CD14-positive monocyte (primary cell): ENCODE results near the gene RALA. TPM values are rescaled to one million over a fixed set of nuclear protein-coding genes. Genes with fewer than 3 reads are reported as not detected.

Experiments used
- DNase-seq, 3 donors: peaks; one replicate each; pipeline ENCODE4 v3.0.0-alpha.2; 2011 to 2022
- H2AFZ ChIP-seq: 2 replicates; pipeline ENCODE4 v1.6.0; 2012; ENCODE audit warnings: mild to moderate bottlenecking, low read depth, low read length, inconsistent platforms; ENCODE audit not compliant: insufficient read depth, poor library complexity, severe bottlenecking
- H3K27ac ChIP-seq, 2 donors: 1 replicate in 1 of 2; 2 replicates in 1 of 2; pipeline ENCODE4 v1.5.1; 2012 to 2013; ENCODE audit warnings: low read length in 2 of 2, control low read depth in 1 of 2, inconsistent platforms in 1 of 2, low read depth in 1 of 2, mild to moderate bottlenecking in 1 of 2
- H3K27me3 ChIP-seq, 2 donors: one replicate each; pipeline versions ENCODE4 v1.6.0 to v1.6.1; 2011 to 2013; ENCODE audit warnings: low read length in 2 of 2; ENCODE audit not compliant: control insufficient read depth in 2 of 2, insufficient read depth in 2 of 2
- H3K36me3 ChIP-seq, 2 donors: replicated peaks in 1 of 2; 1 replicate in 1 of 2; 2 replicates in 1 of 2; pipeline versions ENCODE4 v1.5.1 to v1.6.1; 2012 to 2013; ENCODE audit warnings: low read length in 2 of 2, control low read depth in 1 of 2, inconsistent platforms in 1 of 2, mild to moderate bottlenecking in 1 of 2; ENCODE audit not compliant: insufficient read depth in 2 of 2, control insufficient read depth in 1 of 2
- H3K4me1 ChIP-seq, 2 donors: 1 replicate in 1 of 2; 2 replicates in 1 of 2; pipeline versions ENCODE4 v1.5.1 to v1.6.1; 2012 to 2013; ENCODE audit warnings: low read length in 2 of 2, control low read depth in 1 of 2, inconsistent platforms in 1 of 2, mild to moderate bottlenecking in 1 of 2, moderate library complexity in 1 of 2; ENCODE audit not compliant: insufficient read depth in 2 of 2, control insufficient read depth in 1 of 2
- H3K4me2 ChIP-seq: replicated peaks from 2 replicates; pipeline ENCODE3; 2012; ENCODE audit warnings: low read length, moderate library complexity, mild to moderate bottlenecking; ENCODE audit not compliant: poor library complexity, severe bottlenecking; ENCODE audit errors: extremely low read depth
- H3K4me3 ChIP-seq, 3 experiments: fragments of 200-600 bp in 1 of 3; sonication (generic) in 1 of 3; replicated peaks in 1 of 3; 1 replicate in 2 of 3; 2 replicates in 1 of 3; pipeline ENCODE4 v1.5.1; 2011 to 2013; ENCODE audit warnings: low read length in 3 of 3, mild to moderate bottlenecking in 3 of 3, control low read depth in 2 of 3, low read depth in 2 of 3, inconsistent platforms in 1 of 3, moderate library complexity in 1 of 3
- H3K79me2 ChIP-seq: 2 replicates; pipeline ENCODE4 v1.6.0; 2012; ENCODE audit warnings: mild to moderate bottlenecking, control low read depth, inconsistent platforms, low read length, moderate library complexity; ENCODE audit not compliant: insufficient read depth
- H3K9ac ChIP-seq: 2 replicates; pipeline ENCODE4 v1.6.0; 2017; ENCODE audit warnings: low read length, mild to moderate bottlenecking; ENCODE audit not compliant: insufficient read depth, poor library complexity, severe bottlenecking
- H3K9me3 ChIP-seq, 2 donors: replicated peaks in 1 of 2; 1 replicate in 1 of 2; 2 replicates in 1 of 2; pipeline versions ENCODE4 v1.5.1 to v1.6.1; 2012 to 2013; ENCODE audit warnings: low read length in 2 of 2, control low read depth in 1 of 2; ENCODE audit not compliant: control insufficient read depth in 1 of 2, insufficient read depth in 1 of 2
- H4K20me1 ChIP-seq: 2 replicates; pipeline ENCODE4 v1.6.0; 2012; ENCODE audit warnings: mild to moderate bottlenecking, low read length, control low read depth, moderate library complexity; ENCODE audit not compliant: insufficient read depth
- H3K27ac Mint-ChIP-seq, 7 donors: one replicate each; pipeline ENCODE4 v1.8.0; 2020; ENCODE audit warnings: mild to moderate bottlenecking in 7 of 7, mixed read lengths in 7 of 7, moderate library complexity in 6 of 7, inconsistent platforms in 2 of 7
- H3K27me3 Mint-ChIP-seq, 3 donors: one replicate each; pipeline ENCODE4 v1.8.0; 2021 to 2022; ENCODE audit warnings: low read depth in 3 of 3, mild to moderate bottlenecking in 3 of 3, mixed read lengths in 3 of 3, moderate library complexity in 3 of 3, inconsistent platforms in 1 of 3
- H3K36me3 Mint-ChIP-seq, 2 donors: one replicate each; pipeline ENCODE4 v1.8.0; 2020; ENCODE audit warnings: mixed read lengths in 2 of 2, inconsistent platforms in 1 of 2, mild to moderate bottlenecking in 1 of 2
- H3K4me1 Mint-ChIP-seq: one replicate; pipeline ENCODE4 v1.8.0; 2020; ENCODE audit warnings: mild to moderate bottlenecking, mixed read lengths
- H3K4me3 Mint-ChIP-seq, 2 donors: one replicate each; pipeline ENCODE4 v1.8.0; 2020; ENCODE audit warnings: mild to moderate bottlenecking in 2 of 2, mixed read lengths in 2 of 2, moderate library complexity in 1 of 2
- H3K9me3 Mint-ChIP-seq, 7 donors: one replicate each; pipeline ENCODE4 v1.8.0; 2020 to 2022; ENCODE audit warnings: mixed read lengths in 7 of 7, mild to moderate bottlenecking in 6 of 7, moderate library complexity in 6 of 7, inconsistent platforms in 2 of 7
- WGBS: methylation state at CpG from one replicate; pipeline ENCODE4 v1.1.5; 2013; ENCODE audit warnings: missing lambda C conversion rate; ENCODE audit not compliant: insufficient coverage; 5-methylcytosine and 5-hydroxymethylcytosine counted together
- intact Hi-C, 2 donors: fragments of 100-400 bp; cut with micrococcal nuclease; formaldehyde crosslinking; loops; one replicate each; pipeline versions ENCODE4 v1.15.0 to v1.15.1; 2023
- polyA plus RNA-seq, 3 donors: library from polyadenylated mRNA; depleted of rRNA in 1 of 3; unstranded in 2 of 3; stranded (reverse) in 1 of 3; fragments of 300-500 nt in 2 of 3; fragments of >200 nt in 1 of 3; fragmentation: Illumina TruSeq in 2 of 3; gene quantifications; 1 replicate in 2 of 3; 2 replicates in 1 of 3; pipeline ENCODE4 v1.2.3, GENCODE V29; 2012 to 2021
- TF ChIP-seq, protein P1 (sequence below): fragments of 200-600 bp; IDR thresholded peaks from one replicate; pipeline ENCODE4 v1.8.0; 2022; ENCODE audit warnings: antibody characterized with exemption, mild to moderate bottlenecking

The RALA gene
- polyA plus RNA-seq, 3 donors = 5.9 to 32.0 (median 30.8) TPM

DNA sequence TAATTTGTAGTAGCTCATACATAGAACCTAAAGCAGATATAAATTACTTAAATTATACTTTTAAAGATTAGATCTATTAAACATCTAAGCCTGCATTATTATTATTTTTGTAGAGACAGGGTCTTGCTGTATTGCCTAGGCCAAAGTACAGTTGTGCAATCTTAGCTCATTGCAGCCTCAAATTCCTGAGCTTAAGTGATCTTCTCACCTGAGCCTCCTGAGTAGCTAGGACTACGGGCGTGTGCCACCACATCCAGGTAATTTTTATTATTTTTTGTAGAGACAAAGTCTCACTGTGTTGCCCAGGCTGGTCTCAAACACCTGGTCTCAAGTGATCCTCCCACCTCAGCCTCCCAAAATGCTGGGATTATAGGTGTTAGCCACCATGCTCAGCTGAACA lies 46.7 kb downstream of the RALA start:
- peaks cover 0 to under 1% (median 0%) of the 10 kb centered on the region in 7 donors for H3K9me3 Mint-ChIP-seq
- Histone ChIP-seq H3K4me3 (no peak overlapping the region), H3K4me2 (no peak overlapping the region), H4K20me1 (peaks cover 7% of the 10 kb centered on the region), H3K27me3 (no peaks in the 10 kb centered on the region), H2AFZ (no peak overlapping the region), H3K27ac (no peak overlapping the region), H3K36me3 (no peaks in the 10 kb centered on the region), H3K9me3 (no peaks in the 10 kb centered on the region), H3K79me2 (peaks cover 7% of the 10 kb centered on the region), H3K4me1 (no peaks in the 10 kb centered on the region), H3K9ac (no peak overlapping the region)
- TF ChIP-seq, protein P1, sequence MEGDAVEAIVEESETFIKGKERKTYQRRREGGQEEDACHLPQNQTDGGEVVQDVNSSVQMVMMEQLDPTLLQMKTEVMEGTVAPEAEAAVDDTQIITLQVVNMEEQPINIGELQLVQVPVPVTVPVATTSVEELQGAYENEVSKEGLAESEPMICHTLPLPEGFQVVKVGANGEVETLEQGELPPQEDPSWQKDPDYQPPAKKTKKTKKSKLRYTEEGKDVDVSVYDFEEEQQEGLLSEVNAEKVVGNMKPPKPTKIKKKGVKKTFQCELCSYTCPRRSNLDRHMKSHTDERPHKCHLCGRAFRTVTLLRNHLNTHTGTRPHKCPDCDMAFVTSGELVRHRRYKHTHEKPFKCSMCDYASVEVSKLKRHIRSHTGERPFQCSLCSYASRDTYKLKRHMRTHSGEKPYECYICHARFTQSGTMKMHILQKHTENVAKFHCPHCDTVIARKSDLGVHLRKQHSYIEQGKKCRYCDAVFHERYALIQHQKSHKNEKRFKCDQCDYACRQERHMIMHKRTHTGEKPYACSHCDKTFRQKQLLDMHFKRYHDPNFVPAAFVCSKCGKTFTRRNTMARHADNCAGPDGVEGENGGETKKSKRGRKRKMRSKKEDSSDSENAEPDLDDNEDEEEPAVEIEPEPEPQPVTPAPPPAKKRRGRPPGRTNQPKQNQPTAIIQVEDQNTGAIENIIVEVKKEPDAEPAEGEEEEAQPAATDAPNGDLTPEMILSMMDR = no peak
- H3K36me3 Mint-ChIP-seq = peaks cover 5 to 8% of the 10 kb centered on the region in 2 donors
- no peak overlapping the region for H3K4me3 Mint-ChIP-seq
- intact Hi-C loops = no loop called here
- H3K27me3 Mint-ChIP-seq = no peaks in the 10 kb centered on the region
- no peak for DNase-seq
- no peak overlapping the region for H3K27ac Mint-ChIP-seq
- no CpG with 5 or more reads among the region's 2 CpGs for WGBS
- peaks cover 16% of the 10 kb centered on the region for H3K4me1 Mint-ChIP-seq

DNA sequence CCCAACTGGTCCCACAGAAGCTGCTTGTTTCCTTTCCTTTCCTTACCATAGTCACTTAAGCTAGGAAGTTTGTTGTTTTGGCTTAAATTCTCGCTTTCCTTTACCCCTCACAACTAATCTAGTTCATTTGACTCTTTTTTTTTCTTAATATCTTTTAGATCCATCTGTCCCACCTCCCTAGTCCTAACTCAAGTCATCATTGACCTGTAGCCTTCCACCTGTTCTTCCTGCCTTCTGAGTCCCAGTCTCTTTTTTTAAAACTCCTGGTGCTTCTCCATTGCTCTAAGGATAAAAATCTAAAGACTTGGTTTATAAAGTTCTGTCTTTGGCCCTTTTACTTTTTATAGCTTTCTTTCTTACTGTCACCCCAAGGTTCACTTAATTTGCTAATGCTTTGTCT lies 47.6 kb downstream of the RALA start:
- H3K4me1 ChIP-seq = no peaks in the 10 kb centered on the region
- no peak overlapping the region for H2AFZ ChIP-seq
- Mint-ChIP-seq H3K27ac (peak overlapping the region in 1 of 7 donors; percentile 1), H3K9me3 (peaks cover 0 to 2% (median 0%) of the 10 kb centered on the region in 7 donors), H3K27me3 (no peaks in the 10 kb centered on the region), H3K36me3 (peaks cover 7 to 13% of the 10 kb centered on the region in 2 donors), H3K4me3 (no peak overlapping the region), H3K4me1 (peaks cover 16% of the 10 kb centered on the region)
- TF ChIP-seq, protein P1 = no peak
- no peaks in the 10 kb centered on the region for H3K9me3 ChIP-seq
- H3K79me2 ChIP-seq = peaks cover 16% of the 10 kb centered on the region
- no peaks in the 10 kb centered on the region for H3K27me3 ChIP-seq
- no peak overlapping the region for H3K4me2 ChIP-seq
- WGBS = no CpG with 5 or more reads among the region's 1 CpG
- peaks cover 13% of the 10 kb centered on the region for H4K20me1 ChIP-seq
- no peak overlapping the region for H3K4me3 ChIP-seq
- intact Hi-C loops = no loop called here
- no peak overlapping the region for H3K9ac ChIP-seq
- H3K27ac ChIP-seq = no peak overlapping the region
- no peaks in the 10 kb centered on the region for H3K36me3 ChIP-seq
- DNase-seq = no peak
